HG02973 (cell line): Measurements from ENCODE around the gene IL23A.
"Not testable (repeated sequence)": the region's sequence is repeated elsewhere in the genome, so short reads cannot be mapped to it uniquely, and the experiment has no call there.

Experiments used
- ATAC-seq: cut with Tn5 transposase; IDR thresholded peaks from one replicate; pipeline ENCODE4 v1.9.1; 2021; ENCODE audit warnings: moderate library complexity; ENCODE audit not compliant: unreplicated experiment

IL23A gene

DNA sequence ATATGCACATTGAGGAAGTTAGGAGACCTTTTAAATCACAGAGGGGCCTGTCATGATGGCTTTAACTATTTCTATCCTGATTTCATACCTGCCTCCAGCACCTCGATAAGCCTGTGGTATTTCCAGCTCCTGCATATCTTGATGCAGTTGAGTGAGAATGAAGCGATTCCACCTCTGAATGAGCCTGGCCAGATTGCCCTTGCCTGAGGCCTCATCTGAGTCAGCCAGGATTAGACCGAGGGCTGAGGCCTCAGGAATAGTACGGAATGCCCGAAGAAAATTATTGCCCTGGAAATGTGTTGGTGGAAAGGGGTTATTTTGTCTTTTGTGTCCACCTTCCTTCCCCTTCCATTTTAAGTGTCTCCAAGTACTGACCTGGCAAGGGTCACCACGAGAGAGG, 14.5 kb upstream of the IL23A start:
- no peak for ATAC-seq

DNA sequence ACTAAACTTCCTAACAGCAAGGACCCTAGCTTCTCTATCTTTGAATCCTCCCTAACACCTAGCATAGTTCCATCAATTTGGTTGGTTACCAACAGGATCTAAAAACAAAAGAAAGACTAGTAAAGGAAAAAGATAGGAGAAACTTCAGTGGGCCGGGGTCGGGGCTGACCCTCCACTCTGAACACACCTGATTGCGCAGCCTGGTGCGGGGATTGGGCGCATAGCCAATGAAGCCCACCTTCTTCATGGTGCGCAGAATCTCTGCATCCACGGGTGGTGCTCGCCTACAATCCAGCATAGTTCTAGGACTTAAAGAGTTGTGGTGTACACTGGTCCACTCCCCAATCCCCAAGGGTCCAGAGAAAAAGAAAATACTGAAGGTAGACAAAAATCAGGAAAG, 12.6 kb upstream of the IL23A start:
- no peak for ATAC-seq

DNA sequence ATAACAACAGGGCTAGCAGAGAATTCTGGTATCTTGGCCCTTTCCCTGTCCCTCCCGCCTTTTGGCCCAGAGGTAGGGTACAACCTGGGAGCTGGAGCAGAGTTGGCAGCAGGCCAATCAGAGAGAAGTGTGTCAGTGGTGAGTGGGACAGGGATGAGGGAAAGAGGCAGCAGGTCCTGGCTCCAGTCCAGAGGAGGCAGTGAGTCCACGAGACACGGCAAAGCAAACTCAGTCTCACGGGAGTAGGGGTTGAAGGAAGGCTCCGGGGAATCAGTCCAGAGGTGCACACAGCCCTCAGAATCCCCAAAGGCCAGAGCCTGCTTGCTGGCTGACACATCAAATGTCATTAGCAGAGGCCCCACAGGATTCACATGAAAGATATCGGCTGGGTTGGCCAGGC, 12.2 kb upstream of the IL23A start:
- no peak for ATAC-seq

DNA sequence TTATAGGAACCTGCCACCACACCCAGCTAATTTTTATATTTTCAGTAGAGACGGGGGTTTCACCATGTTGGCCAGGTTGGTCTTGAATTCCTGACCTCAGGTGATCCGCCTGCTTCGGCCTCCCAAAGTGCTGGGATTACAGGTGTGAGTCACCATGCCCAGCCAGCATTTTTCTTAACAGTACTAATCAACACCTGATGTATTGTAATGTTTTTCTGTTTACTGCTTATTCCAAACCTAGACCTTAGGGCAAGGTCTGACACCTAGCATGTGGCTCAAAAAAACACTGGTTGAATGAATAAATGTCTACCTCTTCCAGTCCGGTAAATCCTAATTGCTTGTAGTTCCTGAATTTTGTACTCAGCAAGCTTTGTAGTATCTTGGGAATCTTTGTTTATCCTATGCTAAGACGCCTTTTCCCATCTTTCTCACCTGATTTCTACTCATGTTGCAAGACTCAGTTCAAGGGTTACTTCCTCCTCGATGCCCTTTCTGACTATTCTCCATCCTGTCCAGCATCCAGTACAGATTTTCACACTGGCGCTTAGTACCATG, 7.7 kb upstream of the IL23A start:
- ATAC-seq = no peak

DNA sequence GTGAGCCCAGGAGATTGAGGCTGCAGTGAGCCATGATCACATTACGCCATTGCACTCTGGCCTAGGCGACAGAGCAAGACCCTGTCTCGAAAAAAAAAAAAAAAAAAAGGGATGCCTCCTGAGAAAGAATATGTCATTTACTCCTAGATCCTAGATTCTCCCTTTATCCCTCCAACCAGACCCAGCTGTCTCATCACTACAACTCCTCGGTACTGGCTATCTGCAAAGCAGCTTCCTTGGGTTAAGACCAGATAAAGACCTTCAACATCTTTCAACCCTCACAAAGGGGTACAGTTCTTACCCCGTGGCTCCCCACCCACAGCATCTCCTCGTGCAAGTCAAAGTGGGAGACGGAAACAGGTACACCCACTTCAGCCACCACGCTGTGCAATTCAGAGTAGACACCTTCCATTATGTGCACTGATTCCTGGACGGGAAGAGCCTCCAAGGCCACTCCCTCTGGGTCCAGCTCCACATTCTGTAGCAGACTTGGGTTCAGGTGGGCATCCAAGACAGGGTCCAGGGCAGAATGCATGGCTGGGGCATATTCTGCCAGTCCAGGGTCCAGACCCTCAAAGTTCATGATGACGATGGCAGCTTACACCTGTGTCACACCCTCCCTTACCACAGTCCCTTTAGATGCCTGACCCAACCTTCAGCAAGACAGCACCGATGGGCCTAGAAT, 6.0 kb upstream of the IL23A start:
- ATAC-seq = no peak

DNA sequence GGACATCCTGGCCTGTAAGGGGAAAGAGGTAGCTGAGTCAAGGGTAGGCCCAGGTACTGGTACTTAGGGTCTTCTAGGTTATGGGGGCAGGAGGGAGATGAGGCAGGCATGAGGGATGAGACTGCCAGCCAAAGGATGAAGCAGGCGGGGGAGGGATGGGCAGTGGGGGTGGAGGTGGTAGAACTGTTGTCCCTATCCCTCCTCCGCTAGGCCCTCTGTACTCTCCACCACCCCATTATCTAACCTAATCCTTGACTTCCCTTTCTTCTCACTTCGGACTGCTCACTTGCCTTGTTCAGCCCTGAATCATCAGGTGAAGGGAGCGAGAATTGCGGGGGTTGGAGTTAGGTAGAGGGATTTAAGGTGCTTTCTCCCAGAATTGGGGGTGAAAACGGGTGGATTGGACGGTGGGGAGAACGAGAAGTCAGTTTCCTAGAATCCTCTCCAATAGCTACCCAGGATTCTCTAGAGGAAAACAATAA, 5.4 kb upstream of the IL23A start:
- ATAC-seq = no peak

DNA sequence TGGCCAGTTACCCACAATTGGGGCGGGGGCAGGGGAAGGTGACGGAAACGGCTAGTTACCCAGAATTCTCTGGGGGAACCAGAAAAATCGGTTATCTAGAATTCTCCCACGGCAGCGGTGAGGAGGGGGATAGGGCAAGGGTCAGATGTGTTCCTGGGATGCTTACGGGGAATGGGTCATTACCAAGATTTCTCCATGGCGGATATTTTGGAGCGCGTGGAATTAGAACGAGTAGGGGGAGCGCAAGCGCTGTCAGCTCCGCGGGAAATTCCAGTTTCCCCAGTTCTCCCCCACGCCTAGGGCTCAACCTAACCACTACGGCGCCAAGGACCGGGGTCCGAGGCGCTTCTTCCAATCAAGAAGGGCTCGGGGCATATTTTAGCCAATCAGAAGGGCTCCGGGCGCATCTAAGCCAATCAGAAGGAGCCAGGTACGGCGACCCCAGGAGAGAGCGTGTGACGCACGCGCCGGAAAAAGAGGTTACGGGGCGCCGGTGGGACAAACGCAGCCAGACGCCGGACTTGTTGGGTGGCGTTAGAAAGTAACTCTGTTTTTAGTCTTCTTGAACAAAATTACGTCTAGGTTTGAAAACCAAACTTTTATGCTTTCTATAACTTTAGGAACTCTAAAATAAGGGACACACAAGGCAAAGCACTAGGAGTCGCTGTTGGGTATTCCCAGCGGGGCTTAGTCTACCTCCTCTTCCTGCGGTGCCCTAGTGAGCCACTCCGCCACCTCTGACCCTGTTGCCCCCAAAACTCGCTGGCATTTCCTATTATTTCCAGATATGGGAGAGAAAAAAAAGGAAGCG, 4.8 kb upstream of the IL23A start, which contains the start of gene PAN2:
Gene PAN2 (minus strand): TSS at position 322 of the 811 bp plus-strand sequence. CDS start 906 bp downstream, outside the sequence.
- peak; percentile 80 for ATAC-seq

DNA sequence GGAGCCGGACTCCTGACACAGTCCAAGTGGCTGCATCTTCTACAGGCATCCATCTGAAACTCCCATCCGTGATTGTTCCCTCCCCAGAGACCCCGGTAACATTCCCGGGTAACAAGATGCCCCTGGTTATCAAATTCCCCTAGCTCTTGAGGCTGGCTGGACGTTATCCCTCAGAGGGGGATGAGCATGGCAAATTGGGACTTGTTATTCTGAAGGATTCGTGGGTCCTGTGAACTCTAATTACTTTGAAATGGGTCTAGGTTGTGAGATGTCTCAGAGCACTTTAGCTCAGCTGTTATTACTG, 4.2 kb upstream of the IL23A start:
- no peak for ATAC-seq

DNA sequence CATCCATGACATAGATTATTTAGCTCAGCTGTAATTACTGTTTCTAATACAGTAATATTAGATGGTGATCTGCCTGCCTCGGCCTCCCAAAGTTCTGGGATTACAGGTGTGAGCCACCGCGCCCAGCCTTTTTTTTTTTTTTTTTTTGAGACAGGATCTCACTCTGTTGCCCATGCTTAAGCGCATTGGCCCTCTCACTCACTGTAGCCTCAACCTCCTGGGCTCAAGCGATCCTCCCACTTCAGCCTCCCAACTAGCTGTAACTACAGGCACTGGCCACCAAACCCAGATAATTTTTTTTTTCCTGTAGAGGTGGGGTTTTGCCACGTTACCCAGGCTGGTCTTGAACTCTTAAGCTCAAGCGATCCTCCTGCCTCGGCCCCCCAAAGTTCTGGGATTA, 3.2 kb upstream of the IL23A start:
- not testable (repeated sequence) for ATAC-seq

DNA sequence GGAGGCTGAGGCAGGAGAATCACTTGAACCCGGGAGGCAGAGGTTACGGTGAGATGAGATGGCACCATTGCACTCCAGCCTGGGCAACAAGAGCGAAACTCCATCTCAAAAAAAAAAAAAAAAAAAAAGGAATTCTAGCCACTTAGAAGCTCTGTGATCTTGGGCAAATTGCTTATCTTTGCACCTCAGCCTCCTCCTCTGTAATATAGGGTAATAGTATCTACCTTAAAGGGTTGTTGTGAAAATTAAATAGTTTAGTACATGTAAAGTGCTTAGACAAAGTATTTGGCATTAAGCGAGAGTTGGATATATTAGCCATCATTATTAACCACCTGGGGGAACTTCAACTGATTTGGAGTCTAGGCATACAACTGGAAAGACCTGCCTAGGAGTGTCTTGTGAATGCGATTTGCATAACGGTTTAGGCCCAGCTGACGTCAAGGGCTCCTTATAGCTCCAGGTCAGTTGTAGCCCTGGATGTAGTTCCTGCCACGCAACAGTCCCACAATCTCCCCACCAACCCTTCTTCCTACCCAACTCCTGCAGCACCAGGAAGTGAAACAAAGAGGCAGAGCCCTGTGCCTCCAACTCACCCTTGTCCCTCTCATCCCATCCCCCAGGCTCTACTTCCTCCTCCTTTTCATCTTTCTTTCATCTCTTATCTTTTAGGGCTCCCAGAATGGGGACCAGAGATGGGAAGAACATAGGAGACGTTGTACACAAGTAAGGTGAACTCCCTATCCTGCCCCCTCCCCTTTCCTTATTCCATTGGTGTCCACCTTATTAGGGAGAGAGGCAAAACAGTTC, 2.1 kb upstream of the IL23A start:
- no peak for ATAC-seq

DNA sequence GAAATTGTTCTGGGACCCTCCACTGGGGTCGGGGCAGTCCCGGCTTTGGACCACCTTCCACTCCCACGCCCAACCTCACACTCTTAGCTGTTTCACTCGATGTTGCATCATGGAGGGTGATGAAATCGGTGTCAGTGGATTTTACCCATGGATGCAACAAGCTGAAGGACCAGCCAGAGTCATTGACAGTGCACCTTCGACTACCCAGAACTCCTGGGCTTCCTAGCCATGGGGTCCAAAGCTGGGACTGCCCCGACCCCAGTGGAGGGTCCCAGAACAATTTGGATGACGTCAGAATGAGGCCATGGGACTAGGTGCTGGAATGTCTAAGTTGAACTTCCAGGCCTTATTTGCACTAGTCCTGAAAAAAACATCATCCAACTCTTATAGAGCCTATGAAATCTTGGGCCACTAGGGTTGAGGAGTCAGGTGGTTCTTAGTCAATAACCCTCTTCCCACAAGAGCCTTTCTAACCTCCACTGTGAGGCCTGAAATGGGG, 882 bp upstream of the IL23A start:
- ATAC-seq = no peak

DNA sequence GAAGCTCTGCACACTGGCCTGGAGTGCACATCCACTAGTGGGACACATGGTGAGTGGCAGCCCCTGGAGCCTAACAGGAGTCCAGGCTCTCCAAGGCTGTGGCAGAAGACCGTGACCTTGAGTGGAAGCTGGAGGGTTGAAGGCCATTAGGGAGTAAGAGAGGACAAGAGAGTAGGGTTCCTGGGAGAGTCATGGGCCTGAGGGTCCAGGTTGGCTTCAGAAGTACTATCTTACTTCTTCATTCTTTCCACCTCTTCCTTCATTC, 406 bp downstream of the IL23A start:
- no peak for ATAC-seq

DNA sequence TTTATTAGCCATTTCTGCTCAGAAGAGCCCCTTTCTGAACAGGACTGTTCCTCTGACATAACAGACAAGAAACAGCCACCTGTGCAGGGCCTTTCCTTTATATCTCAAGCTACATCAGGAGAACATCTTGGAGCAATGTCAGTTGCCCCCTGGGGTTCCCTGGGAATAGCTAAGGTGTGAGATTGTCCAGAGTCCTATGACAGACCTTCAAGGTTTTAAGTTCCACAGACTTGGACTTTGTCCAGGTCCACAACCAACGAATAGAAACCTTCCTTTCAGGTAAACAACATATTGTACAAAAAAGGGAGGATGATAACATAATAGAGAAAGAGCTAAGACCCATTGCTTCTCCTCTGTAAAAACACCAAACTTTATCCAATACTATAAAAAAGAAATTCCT, 2.9 kb downstream of the IL23A start:
- ATAC-seq = no peak

DNA sequence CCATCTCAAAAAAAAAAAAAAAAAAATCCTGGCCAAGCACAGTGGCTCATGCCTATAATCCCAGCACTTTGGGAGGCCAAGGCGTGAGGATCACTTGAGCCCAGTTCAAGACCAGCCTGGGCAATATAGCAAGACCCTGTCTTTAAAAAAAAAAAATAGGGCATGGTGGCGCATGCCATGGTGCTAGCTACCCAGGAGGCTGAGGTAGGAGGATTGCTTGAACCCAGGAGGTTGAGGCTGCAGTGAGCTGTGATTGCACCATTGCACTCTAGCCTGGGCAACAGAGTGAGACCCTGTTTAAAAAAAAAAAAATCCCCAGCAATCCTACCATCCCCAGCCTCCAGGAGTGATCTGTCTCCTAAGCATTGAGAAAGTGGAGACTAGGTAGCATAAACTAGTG, 3.6 kb downstream of the IL23A start:
- ATAC-seq = not testable (repeated sequence)

DNA sequence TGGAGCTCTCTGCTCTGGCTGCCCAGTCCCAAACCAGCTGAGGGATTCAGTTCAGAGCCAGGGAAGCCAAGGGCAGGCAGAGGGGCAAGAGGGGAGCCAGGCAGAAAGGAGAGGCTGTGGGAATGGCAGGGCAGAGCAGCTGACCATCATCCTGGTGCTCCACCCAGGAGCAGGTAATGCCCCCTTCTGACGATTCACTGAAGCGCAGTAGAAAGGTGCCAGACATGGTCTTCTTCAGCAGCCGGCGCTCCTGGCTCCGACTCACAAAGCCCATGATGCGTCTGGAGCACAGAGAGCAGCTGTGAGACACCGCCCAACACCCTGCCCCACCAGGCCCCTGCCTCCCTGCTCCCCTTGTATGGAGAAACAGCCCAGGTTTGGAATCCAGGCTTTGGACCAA, 8.0 kb downstream of the IL23A start:
- ATAC-seq = no peak

DNA sequence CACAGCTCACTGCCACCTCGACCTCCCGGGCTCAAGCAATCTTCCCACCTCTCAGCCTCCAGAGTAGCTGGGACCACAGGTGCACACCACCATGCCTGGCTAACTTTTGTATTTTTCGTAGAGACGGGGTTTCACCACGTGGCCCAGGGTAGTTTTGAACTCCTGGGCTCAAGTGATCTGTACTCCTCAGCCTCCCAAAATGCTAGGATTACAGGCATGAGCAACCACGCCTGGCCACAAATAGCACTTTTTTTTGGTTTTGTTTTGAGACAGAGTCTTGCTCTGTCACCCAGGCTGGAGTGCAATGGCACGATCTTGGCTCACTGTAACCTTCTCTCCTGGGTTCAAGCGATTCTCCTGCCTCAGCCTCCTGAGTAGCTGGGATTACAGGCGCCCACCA, 8.6 kb downstream of the IL23A start:
- ATAC-seq = not testable (repeated sequence)

DNA sequence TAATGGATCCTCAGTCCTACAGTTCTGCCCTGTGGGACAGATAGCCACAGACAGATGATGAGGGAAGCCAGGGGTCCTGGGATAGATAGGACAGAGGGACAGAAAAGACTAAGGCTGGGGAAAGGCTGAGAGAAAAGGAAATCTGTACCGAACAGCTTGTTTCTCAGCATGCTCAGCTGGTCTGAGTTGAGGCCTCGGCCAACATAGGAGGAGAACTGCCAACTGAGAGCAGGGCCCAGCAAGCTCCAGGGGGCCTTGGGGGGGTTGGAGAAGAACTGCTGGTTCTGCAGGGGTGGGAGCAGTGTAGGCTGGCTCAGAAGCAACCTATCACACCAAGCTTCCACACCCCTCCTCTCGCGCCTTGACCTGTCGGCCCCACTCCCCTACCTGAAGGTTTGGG, 10.1 kb downstream of the IL23A start:
- ATAC-seq = no peak

DNA sequence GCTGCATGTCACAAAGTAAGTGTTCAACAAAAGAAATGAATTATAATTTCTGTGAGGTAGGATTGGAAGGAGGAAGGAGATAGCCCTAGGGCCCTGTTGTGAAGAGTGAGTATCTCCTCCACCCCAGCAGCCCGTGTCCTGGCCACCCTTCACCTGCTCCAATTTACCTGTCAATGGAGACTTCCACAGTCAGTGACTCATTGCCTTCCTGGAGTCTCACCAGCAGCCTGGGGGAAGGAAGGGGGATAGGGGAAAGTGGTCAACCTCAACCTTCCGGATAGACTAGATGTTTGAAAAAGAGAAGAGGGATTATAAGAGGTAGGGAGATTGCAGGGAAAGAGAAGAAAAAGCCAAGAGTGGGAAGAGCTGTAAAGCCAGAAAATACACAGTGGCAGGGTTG, 12.0 kb downstream of the IL23A start:
- no peak for ATAC-seq

DNA sequence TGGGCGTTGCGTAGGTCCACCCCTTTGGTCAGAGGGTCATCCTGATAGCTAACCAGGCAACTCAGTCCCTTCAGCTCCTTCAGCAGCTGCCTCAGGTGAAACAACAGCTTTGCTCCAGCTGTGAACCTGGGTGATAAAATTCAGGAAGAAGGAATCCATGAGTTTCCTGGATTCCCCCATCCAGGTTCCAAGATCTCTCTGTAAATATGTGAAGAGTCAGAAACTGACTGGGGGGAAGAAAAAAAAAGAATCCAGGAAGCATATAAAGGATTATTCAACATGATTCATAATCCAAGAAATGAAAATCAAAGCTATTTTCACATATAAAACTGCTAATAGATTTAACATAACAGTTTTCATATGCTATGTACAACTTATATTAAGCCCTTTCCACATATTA, 12.6 kb downstream of the IL23A start:
- no peak for ATAC-seq

DNA sequence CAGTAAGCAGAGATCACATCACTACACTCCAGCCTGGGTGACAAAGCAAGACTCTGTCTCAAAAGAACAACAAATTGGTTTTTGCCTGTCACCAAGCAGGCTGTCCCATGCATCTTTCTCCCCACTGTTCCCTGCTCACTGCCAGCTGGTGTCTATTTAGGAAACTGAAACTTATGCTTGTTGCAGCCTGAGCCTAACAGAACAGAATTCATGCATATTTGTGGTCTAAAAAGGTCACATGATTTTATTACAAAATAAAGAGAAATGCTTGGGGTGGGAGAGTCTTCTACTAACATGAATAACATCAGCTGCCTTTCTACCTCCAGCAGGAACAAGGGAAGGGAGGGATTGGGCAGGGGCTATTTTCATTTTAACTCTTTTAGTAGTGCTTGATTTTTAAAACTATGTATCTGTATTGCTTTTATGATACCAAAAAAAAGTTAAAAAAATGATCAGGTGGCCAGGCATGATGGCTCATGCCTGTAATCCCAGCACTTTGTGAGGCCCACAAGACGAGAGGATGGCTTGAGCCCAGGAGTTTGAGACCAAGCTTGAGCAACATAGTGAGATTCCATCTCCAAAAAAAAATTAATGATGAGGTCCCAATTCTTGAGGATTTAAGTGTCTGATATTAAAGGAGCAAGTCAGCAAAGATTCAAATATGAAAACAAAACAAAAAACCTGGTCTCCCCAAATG, 20.3 kb downstream of the IL23A start:
- ATAC-seq = no peak
